C4-2B (cell line): ENCODE measurements around the gene SHMT1.

Source experiments
- CTCF ChIP-seq: fragments of 450-650 bp; conservative IDR thresholded peaks from 2 replicates; pipeline ENCODE4 v1.5.1; 2017; ENCODE audit warnings: mild to moderate bottlenecking
- ZFX ChIP-seq: fragments of 450-650 bp; IDR thresholded peaks from 2 replicates; pipeline ENCODE4 v1.6.1; 2017

GRCh38 chr17:18327093-18327492, 36.3 kb downstream of the SHMT1 start:
- no peak for TF ChIP-seq CTCF
- no peak for TF ChIP-seq ZFX
